CD4-positive, alpha-beta T cell treated with Interleukin-12 subunit alpha and Interleukin-12 subunit beta, for 1 hour (primary cell): ENCODE measurements around the gene UCN2.
A peak's percentile ranks its signal among the peaks of the same experiment; 100 is the strongest.
"Not testable (repeated sequence)": the region's sequence is repeated elsewhere in the genome, so short reads cannot be mapped to it uniquely, and the experiment has no call there.

Experiments
- DNase-seq: peaks from one replicate; pipeline ENCODE4 v3.0.0-alpha.2; 2020

The UCN2 gene

GRCh38 chr3:48560648-48561018, 2.9 kb downstream of the UCN2 start:
- DNase-seq = no peak

- DNase-seq = peak; percentile 11
Observed at GRCh38 chr3:48558493-48559134, 5.0 kb downstream of the UCN2 start.

- DNase-seq = peak; percentile 100
Observed at GRCh38 chr3:48556796-48557626, 6.6 kb downstream of the UCN2 start, which contains the start of gene PFKFB4. PFKFB4 (minus strand) TSS chr3:48556803; CDS start chr3:48556777, 26 bp downstream.

- no peak for DNase-seq
Observed at GRCh38 chr3:48555949-48556795, 7.4 kb downstream of the UCN2 start.

- DNase-seq = no peak
Observed at GRCh38 chr3:48555231-48555948, 8.2 kb downstream of the UCN2 start.

- no peak for DNase-seq
Observed at GRCh38 chr3:48553886-48554845, 9.4 kb downstream of the UCN2 start.

GRCh38 chr3:48553361-48553760, 10.2 kb downstream of the UCN2 start:
- DNase-seq = no peak

GRCh38 chr3:48552111-48552951, 11.2 kb downstream of the UCN2 start:
- no peak for DNase-seq

- not testable (repeated sequence) for DNase-seq
Observed at GRCh38 chr3:48551651-48552050, 11.9 kb downstream of the UCN2 start.

- DNase-seq = peak; percentile 84
Observed at GRCh38 chr3:48548729-48549705, 14.6 kb downstream of the UCN2 start.

GRCh38 chr3:48548126-48548525, 15.5 kb downstream of the UCN2 start:
- DNase-seq = no peak

- peak; percentile 27 for DNase-seq
Observed at GRCh38 chr3:48546203-48546829, 17.3 kb downstream of the UCN2 start.

GRCh38 chr3:48544141-48544540, 19.4 kb downstream of the UCN2 start:
- DNase-seq = no peak

GRCh38 chr3:48543271-48543866, 20.2 kb downstream of the UCN2 start:
- DNase-seq = no peak

- DNase-seq = no peak
Observed at GRCh38 chr3:48538451-48538850, 25.1 kb downstream of the UCN2 start.

GRCh38 chr3:48536785-48537184, 26.8 kb downstream of the UCN2 start:
- no peak for DNase-seq

- DNase-seq = no peak
Observed at GRCh38 chr3:48536116-48536515, 27.5 kb downstream of the UCN2 start.

GRCh38 chr3:48535578-48535977, 28.0 kb downstream of the UCN2 start:
- no peak for DNase-seq
